HCT116 (cell line): ENCODE results near the gene KRTAP9-1. TPM values are rescaled to one million over a fixed set of nuclear protein-coding genes. Genes with fewer than 3 reads are reported as not detected.

Experiments
- ATAC-seq: fragments of 200-7000 bp; cut with Tn5 transposase; 2 replicates; pipeline ENCODE4 v1.9.1; 2020; ENCODE audit warnings: mild to moderate bottlenecking, moderate library complexity
- BruUV-seq: library from RNA; stranded (reverse); fragments of 400-500 nt; replicated peaks from 2 replicates; lab custom pipeline; 2021; lab: Mats Ljungman, UMichigan
- CTCF ChIA-PET: fragments of 300-600 bp; sonication (Branson Sonifier 250); formaldehyde crosslinking; loops from one replicate; lab custom pipeline; 2021; ENCODE audit warnings: antibody characterized with exemption; lab: Charles Lee
- POLR2A ChIA-PET: fragments of 300-600, 350-600 bp; sonication (Branson Sonifier 250); formaldehyde crosslinking; loops from one replicate; lab custom pipeline; 2021; ENCODE audit warnings: antibody characterized with exemption; lab: Charles Lee
- RAD21 ChIA-PET, 2 experiments: fragments of 300-600 bp; sonication (Branson Sonifier 250); formaldehyde crosslinking; loops; one replicate each; lab custom pipeline; 2023; ENCODE audit warnings: low total read pairs in 2 of 2; ENCODE audit not compliant: uncharacterized antibody in 2 of 2, unreplicated experiment in 2 of 2, low non-redundant PET in 1 of 2; lab: Charles Lee
- DNase-seq: peaks from one replicate; pipeline ENCODE4 v3.0.0-alpha.2; 2010; ENCODE audit warnings: low read depth, low spot score
- H2AFZ ChIP-seq: fragments of 200-600 bp; shearing (Covaris generic), sonication (generic); 2 replicates; pipeline ENCODE4 v1.6.1; 2017; ENCODE audit warnings: low read depth, mixed run types, mixed read lengths, antibody characterized with exemption, low read length; ENCODE audit not compliant: poor library complexity, severe bottlenecking
- H3K27ac ChIP-seq: 2 replicates; pipeline ENCODE4 v1.5.1; 2012; ENCODE audit warnings: low read depth, low read length
- H3K27me3 ChIP-seq: fragments of 200-600 bp; sonication (generic); 2 replicates; pipeline ENCODE4 v1.6.1; 2016; ENCODE audit warnings: mixed run types, low read length, mixed read lengths; ENCODE audit not compliant: insufficient read depth
- H3K36me3 ChIP-seq, 2 experiments: fragments of 200-500 bp in 1 of 2; fragments of 200-600 bp in 1 of 2; sonication (Bioruptor generic) in 1 of 2; sonication (generic) in 1 of 2; 2 replicates each; pipeline versions ENCODE4 v1.5.1 to v1.6.1; 2014 to 2016; ENCODE audit warnings: low read length in 2 of 2, inconsistent platforms in 1 of 2, mixed read lengths in 1 of 2, mixed run types in 1 of 2; ENCODE audit not compliant: insufficient read depth in 2 of 2, control insufficient read depth in 1 of 2
- H3K4me1 ChIP-seq, 2 experiments: fragments of 200-600 bp in 1 of 2; sonication (generic) in 1 of 2; 2 replicates each; pipeline versions ENCODE4 v1.5.1 to v1.6.1; 2012 to 2017; ENCODE audit warnings: low read length in 2 of 2, inconsistent platforms in 1 of 2, mild to moderate bottlenecking in 1 of 2, mixed read lengths in 1 of 2, mixed run types in 1 of 2, moderate library complexity in 1 of 2; ENCODE audit not compliant: insufficient read depth in 2 of 2, control insufficient read depth in 1 of 2
- H3K4me2 ChIP-seq: fragments of 200-600 bp; sonication (generic); 2 replicates; pipeline ENCODE4 v1.6.1; 2017; ENCODE audit warnings: mixed run types, low read length, mixed read lengths
- H3K4me3 ChIP-seq, 2 experiments: fragments of 200-600 bp in 1 of 2; sonication (generic) in 1 of 2; replicated peaks in 1 of 2; 2 replicates each; pipeline ENCODE4 v1.5.1; 2011 to 2016; ENCODE audit warnings: low read length in 2 of 2, control low read depth in 1 of 2, low read depth in 1 of 2, mild to moderate bottlenecking in 1 of 2, mixed read lengths in 1 of 2, mixed run types in 1 of 2
- H3K79me2 ChIP-seq: fragments of 200-600 bp; sonication (generic); 2 replicates; pipeline ENCODE4 v1.6.1; 2017; ENCODE audit warnings: mild to moderate bottlenecking, mixed run types, low read length, moderate library complexity, mixed read lengths; ENCODE audit not compliant: insufficient read depth
- H3K9ac ChIP-seq: fragments of 200-600 bp; sonication (generic); 2 replicates; pipeline ENCODE4 v1.6.1; 2016; ENCODE audit warnings: low read length, mixed read lengths
- H3K9me2 ChIP-seq: fragments of 200-600 bp; sonication (generic), shearing (Covaris generic); 2 replicates; pipeline ENCODE4 v1.6.1; 2017; ENCODE audit warnings: mixed run types, mild to moderate bottlenecking, moderate library complexity; ENCODE audit not compliant: insufficient read depth
- H3K9me3 ChIP-seq, 2 experiments: fragments of 200-500 bp in 1 of 2; fragments of 200-600 bp in 1 of 2; sonication (Bioruptor generic) in 1 of 2; sonication (generic) in 1 of 2; 2 replicates each; pipeline ENCODE4 v1.6.1; 2014 to 2017; ENCODE audit warnings: low read length in 2 of 2, mixed read lengths in 2 of 2, inconsistent platforms in 1 of 2, low read depth in 1 of 2, mild to moderate bottlenecking in 1 of 2, mixed run types in 1 of 2, moderate library complexity in 1 of 2; ENCODE audit not compliant: control insufficient read depth in 1 of 2, insufficient read depth in 1 of 2
- H4K20me1 ChIP-seq: fragments of 200-600 bp; sonication (generic), shearing (Covaris generic); 2 replicates; pipeline ENCODE4 v1.6.1; 2017; ENCODE audit warnings: mixed run types, mild to moderate bottlenecking, moderate library complexity; ENCODE audit not compliant: insufficient read depth
- EGR1 ChIP-seq: IDR thresholded peaks from 2 replicates; pipeline ENCODE4 v1.6.1; 2012; ENCODE audit warnings: low read depth
- ELF1 ChIP-seq: IDR thresholded peaks from 2 replicates; pipeline ENCODE4 v1.6.1; 2012; ENCODE audit warnings: low read depth, borderline replicate concordance
- EZH2 ChIP-seq: fragments of 200-600 bp; sonication (generic); IDR thresholded peaks from 2 replicates; pipeline ENCODE4 v1.6.1; 2017; ENCODE audit warnings: antibody characterized with exemption, mixed run types
- FOSL1 ChIP-seq: IDR thresholded peaks from 2 replicates; pipeline ENCODE4 v1.6.1; 2012; ENCODE audit warnings: low read depth
- POLR2A ChIP-seq: IDR thresholded peaks from 2 replicates; pipeline ENCODE4 v1.7.0; 2011; ENCODE audit warnings: borderline replicate concordance; ENCODE audit not compliant: insufficient read depth, insufficient read length; ENCODE audit errors: extremely low read depth
- POLR2AphosphoS5 ChIP-seq: IDR thresholded peaks from 2 replicates; pipeline ENCODE4 v1.6.1; 2011; ENCODE audit warnings: mild to moderate bottlenecking, low read depth, low read length, moderate library complexity
- REST ChIP-seq: IDR thresholded peaks from 2 replicates; pipeline ENCODE4 v1.6.1; 2012; ENCODE audit warnings: low read depth
- SIN3A ChIP-seq: IDR thresholded peaks from 2 replicates; pipeline ENCODE4 v1.6.1; 2012; ENCODE audit warnings: low read depth
- SP1 ChIP-seq: IDR thresholded peaks from 2 replicates; pipeline ENCODE4 v1.6.1; 2012; ENCODE audit warnings: low read depth
- SRF ChIP-seq: IDR thresholded peaks from 2 replicates; pipeline ENCODE4 v1.6.1; 2012; ENCODE audit warnings: low read depth
- ZBTB33 ChIP-seq: IDR thresholded peaks from 2 replicates; pipeline ENCODE4 v1.6.1; 2011; ENCODE audit warnings: mild to moderate bottlenecking, low read length, moderate library complexity; ENCODE audit not compliant: insufficient replicate concordance; ENCODE audit errors: extremely low read depth
- ZFX ChIP-seq: fragments of 450-650 bp; IDR thresholded peaks from 2 replicates; pipeline ENCODE4 v1.6.1; 2017
- intact Hi-C: fragments of 100-400 bp; cut with micrococcal nuclease; formaldehyde crosslinking; loops from 2 replicates; pipeline ENCODE4 v1.10.0; 2022
- total RNA-seq: library from RNA; stranded (reverse); gene quantifications from one replicate; pipeline ENCODE4 v1.2.1, GENCODE V29; 2021; ENCODE audit not compliant: unreplicated experiment
- TF ChIP-seq, protein P1 (sequence below): IDR thresholded peaks from 2 replicates; pipeline ENCODE4 v1.6.1; 2012
- TF ChIP-seq, protein P2 (sequence below), 3 experiments: fragments of 200-600 bp in 1 of 3; sonication (generic) in 1 of 3; IDR thresholded peaks in 2 of 3; conservative IDR thresholded peaks in 1 of 3; 2 replicates each; pipeline ENCODE4 v1.5.1; 2012 to 2017; ENCODE audit warnings: low read depth in 2 of 3, low read length in 2 of 3, antibody characterized with exemption in 1 of 3, borderline replicate concordance in 1 of 3, control low read depth in 1 of 3, mild to moderate bottlenecking in 1 of 3, mixed read lengths in 1 of 3, mixed run types in 1 of 3, moderate library complexity in 1 of 3; ENCODE audit not compliant: insufficient read depth in 1 of 3

The KRTAP9-1 gene
- total RNA-seq, 1 experiment from 2014 or later = not detected

- Histone ChIP-seq H2AFZ (peak within 1 kb of the TSS; percentile 24), H3K9ac (no peak within 1 kb of the TSS), H3K27me3 (no peaks in the 10 kb centered on the region), H3K9me3 (no peaks in the 10 kb centered on the region), H3K4me1 (peaks cover 0 to 10% of the 10 kb centered on the region in 2 experiments; a peak in 1 of 4 replicates)
- intact Hi-C loops = no loop called here
- ATAC-seq = no peak
- RAD21 ChIA-PET = no interaction called here
- POLR2A ChIA-PET = interaction anchor here (0.6 kb wide), 1 partner anchor 280 kb away, joined by 5 read pairs; no protein-coding TSS in a partner anchor
- DNase-seq = no peak
- TF ChIP-seq FOSL1 (no peak), ELF1 (no peak), ZBTB33 (no peak), SP1 (no peak), POLR2AphosphoS5 (no peak), EGR1 (no peak), SRF (no peak), SIN3A (no peak), POLR2A (no peak), ZFX (no peak), REST (no peak), EZH2 (no peak)
- TF ChIP-seq, protein P1, sequence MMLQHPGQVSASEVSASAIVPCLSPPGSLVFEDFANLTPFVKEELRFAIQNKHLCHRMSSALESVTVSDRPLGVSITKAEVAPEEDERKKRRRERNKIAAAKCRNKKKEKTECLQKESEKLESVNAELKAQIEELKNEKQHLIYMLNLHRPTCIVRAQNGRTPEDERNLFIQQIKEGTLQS = no peak
- TF ChIP-seq, protein P2, sequence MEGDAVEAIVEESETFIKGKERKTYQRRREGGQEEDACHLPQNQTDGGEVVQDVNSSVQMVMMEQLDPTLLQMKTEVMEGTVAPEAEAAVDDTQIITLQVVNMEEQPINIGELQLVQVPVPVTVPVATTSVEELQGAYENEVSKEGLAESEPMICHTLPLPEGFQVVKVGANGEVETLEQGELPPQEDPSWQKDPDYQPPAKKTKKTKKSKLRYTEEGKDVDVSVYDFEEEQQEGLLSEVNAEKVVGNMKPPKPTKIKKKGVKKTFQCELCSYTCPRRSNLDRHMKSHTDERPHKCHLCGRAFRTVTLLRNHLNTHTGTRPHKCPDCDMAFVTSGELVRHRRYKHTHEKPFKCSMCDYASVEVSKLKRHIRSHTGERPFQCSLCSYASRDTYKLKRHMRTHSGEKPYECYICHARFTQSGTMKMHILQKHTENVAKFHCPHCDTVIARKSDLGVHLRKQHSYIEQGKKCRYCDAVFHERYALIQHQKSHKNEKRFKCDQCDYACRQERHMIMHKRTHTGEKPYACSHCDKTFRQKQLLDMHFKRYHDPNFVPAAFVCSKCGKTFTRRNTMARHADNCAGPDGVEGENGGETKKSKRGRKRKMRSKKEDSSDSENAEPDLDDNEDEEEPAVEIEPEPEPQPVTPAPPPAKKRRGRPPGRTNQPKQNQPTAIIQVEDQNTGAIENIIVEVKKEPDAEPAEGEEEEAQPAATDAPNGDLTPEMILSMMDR (IDR thresholded peaks at IDR 0.05 in 2 of 3, conservative IDR thresholded peaks at IDR 0.05 in 1 of 3; ENCODE audit: borderline replicate concordance in 1 of 3, insufficient read depth in 1 of 3, low read depth in 2 of 3, low read length in 2 of 3) = no peak
- TF ChIP-seq, all 23 proteins: peak for 0
- BruUV-seq = no TSS peak
- Histone ChIP-seq H3K9me2 (no peaks in the 10 kb centered on the region), H3K36me3 (no peaks in the 10 kb centered on the region), H3K4me2 (no peak within 1 kb of the TSS), H3K4me3 (no peak within 1 kb of the TSS), H3K79me2 (no peaks in the 10 kb centered on the region), H3K27ac (no peak within 1 kb of the TSS), H4K20me1 (no peaks in the 10 kb centered on the region)
- CTCF ChIA-PET = no interaction called here
Observed at GRCh38 chr17:41184480-41184961, 5.2 kb upstream of the KRTAP9-1 start, which contains the start of gene KRTAP4-1. Gene KRTAP4-1, minus strand, starts transcription at chr17:41184911. Its CDS starts 57 bp downstream, at chr17:41184854.
